SK-N-MC (cell line): ENCODE data around the gene ALDOA.

Experiments
- EZH2 ChIP-seq: fragments of 200-600 bp; sonication (generic); IDR thresholded peaks from one replicate; pipeline ENCODE4 v1.6.1; 2017; ENCODE audit warnings: antibody characterized with exemption
- FOXP2 ChIP-seq: optimal IDR thresholded peaks from 2 replicates; pipeline ENCODE3; 2011; ENCODE audit warnings: mild to moderate bottlenecking, moderate library complexity; ENCODE audit not compliant: insufficient read depth; ENCODE audit errors: extremely low read length, control extremely low read depth
- POLR2AphosphoS5 ChIP-seq: IDR thresholded peaks from 2 replicates; pipeline ENCODE4 v1.6.1; 2012; ENCODE audit warnings: mild to moderate bottlenecking, low read depth, low read length, borderline replicate concordance

DNA sequence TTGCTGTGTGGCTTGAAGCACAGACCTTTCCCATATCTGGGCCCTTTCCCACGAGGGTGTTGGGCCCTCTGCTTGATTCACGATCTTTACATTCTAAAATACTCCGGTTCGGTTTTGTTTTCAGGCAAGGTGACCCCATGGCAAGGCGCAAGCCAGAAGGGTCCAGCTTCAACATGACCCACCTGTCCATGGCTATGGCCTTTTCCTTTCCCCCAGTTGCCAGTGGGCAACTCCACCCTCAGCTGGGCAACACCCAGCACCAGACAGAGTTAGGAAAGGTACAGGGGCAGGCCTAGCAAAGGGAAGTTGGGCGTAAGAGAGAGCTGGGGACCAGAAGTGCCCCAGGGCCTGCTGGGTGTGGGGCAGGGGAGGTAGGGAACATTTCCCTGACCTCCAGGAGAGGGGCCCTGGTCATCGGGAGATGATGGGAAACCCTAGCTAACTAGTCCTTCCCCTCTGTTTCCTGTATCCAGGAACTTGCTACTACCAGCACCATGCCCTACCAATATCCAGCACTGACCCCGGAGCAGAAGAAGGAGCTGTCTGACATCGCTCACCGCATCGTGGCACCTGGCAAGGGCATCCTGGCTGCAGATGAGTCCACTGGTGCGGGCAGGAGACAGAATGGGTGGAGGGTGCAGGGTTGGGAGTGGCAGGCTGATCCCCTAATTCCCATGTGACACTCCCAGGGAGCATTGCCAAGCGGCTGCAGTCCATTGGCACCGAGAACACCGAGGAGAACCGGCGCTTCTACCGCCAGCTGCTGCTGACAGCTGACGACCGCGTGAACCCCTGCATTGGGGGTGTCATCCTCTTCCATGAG lies 1.4 kb downstream of the ALDOA start:
- no peak for TF ChIP-seq EZH2
- TF ChIP-seq POLR2AphosphoS5 = no peak; the same call in 1 of the 2 replicates
- TF ChIP-seq FOXP2 = no peak
